ENCODE data around the gene NIT1.
A peak's percentile ranks its signal among the peaks of the same experiment; 100 is the strongest.

NIT1 gene

DNA sequence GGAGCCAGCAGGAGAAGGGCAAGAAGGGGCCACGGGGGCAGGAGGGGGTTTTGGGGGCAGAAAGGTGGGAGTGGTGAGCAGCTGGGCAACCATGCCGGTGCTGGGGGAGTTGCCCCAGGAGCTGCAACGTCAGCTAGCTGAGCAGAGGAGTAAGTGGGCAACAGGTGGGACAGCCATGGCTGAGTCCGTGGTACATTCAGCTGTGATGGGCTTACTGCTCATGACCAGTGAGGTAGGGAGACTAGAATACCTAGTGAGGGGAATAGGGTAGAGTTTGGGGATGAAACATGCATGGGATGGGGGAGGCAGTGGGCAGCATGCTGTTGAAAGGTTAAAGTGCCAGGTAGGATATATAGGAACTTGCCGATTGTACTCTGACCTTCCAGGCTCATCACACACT lies 43.7 kb downstream of the NIT1 start:
- no peak for TF ChIP-seq POLR2AphosphoS5 (IDR thresholded peaks at IDR 0.05; ENCODE audit: low read depth, low read length)
- no peak for TF ChIP-seq TAF1 (IDR thresholded peaks at IDR 0.05; ENCODE audit: borderline replicate concordance, low read depth, low read length)
- TF ChIP-seq POLR2A (IDR thresholded peaks at IDR 0.05; ENCODE audit: low read depth, low read length): no peak
- no peak for DNase-seq (ENCODE audit: insufficient read length)
- no peak for FAIRE-seq

DNA sequence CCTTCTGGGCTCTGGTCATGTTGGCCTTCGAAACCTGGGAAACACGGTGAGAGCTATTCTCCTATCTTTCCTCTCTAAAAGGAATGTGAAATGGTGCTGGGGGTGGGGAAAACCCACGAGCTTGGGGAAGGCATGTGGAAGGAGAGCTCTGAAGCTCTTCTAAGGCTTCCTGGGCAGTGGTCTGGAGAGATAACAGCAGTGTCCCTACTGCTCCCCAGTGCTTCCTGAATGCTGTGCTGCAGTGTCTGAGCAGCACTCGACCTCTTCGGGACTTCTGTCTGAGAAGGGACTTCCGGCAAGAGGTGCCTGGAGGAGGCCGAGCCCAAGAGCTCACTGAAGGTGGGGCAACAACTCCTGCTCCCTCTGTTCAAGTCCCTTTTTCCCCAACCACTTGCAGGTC lies 44.1 kb downstream of the NIT1 start:
- FAIRE-seq (no peak), DNase-seq (ENCODE audit: insufficient read length) (no peak)
- TF ChIP-seq POLR2AphosphoS5 (IDR thresholded peaks at IDR 0.05; ENCODE audit: low read depth, low read length): no peak
- TF ChIP-seq POLR2A (IDR thresholded peaks at IDR 0.05; ENCODE audit: low read depth, low read length): no peak
- no peak for TF ChIP-seq TAF1 (IDR thresholded peaks at IDR 0.05; ENCODE audit: borderline replicate concordance, low read depth, low read length)

DNA sequence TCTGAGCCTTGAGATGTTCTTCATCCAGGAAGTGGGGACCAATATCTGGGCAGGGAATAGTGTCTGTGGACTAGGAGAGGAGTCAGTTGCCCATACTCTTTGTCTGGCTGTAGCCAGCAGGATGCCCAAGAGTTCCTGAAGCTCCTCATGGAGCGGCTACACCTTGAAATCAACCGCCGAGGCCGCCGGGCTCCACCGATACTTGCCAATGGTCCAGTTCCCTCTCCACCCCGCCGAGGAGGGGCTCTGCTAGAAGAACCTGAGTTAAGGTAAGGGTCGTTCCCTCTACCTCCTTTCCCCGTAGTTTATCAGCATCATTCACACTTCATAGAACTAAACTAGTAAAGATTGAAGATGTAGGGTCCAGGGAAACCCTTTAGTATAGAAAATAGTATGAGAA lies 44.9 kb downstream of the NIT1 start:
- DNase-seq (ENCODE audit: insufficient read length): no peak
- no peak for TF ChIP-seq POLR2AphosphoS5 (IDR thresholded peaks at IDR 0.05; ENCODE audit: low read depth, low read length)
- no peak for TF ChIP-seq TAF1 (IDR thresholded peaks at IDR 0.05; ENCODE audit: borderline replicate concordance, low read depth, low read length)
- TF ChIP-seq POLR2A (IDR thresholded peaks at IDR 0.05; ENCODE audit: low read depth, low read length): no peak
- no peak for FAIRE-seq

DNA sequence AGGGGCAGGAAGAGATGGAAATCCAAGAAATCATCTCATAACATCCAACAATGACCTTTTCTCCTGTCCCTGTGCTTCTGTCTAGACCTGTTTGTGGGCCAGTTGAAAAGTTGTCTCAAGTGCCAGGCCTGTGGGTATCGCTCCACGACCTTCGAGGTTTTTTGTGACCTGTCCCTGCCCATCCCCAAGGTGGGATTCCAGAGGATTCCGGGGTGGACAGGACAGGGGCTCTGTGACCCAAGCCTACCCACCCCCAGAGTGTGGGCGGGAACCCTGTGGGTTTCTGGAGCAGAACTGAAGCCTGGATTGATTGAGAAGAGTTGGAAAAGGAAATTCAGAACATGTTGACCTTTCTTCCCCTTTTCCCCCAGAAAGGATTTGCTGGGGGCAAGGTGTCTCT lies 45.9 kb downstream of the NIT1 start:
- no peak for FAIRE-seq
- TF ChIP-seq POLR2AphosphoS5 (IDR thresholded peaks at IDR 0.05; ENCODE audit: low read depth, low read length): no peak
- no peak for TF ChIP-seq TAF1 (IDR thresholded peaks at IDR 0.05; ENCODE audit: borderline replicate concordance, low read depth, low read length)
- TF ChIP-seq POLR2A (IDR thresholded peaks at IDR 0.05; ENCODE audit: low read depth, low read length): no peak
- DNase-seq (ENCODE audit: insufficient read length): no peak

DNA sequence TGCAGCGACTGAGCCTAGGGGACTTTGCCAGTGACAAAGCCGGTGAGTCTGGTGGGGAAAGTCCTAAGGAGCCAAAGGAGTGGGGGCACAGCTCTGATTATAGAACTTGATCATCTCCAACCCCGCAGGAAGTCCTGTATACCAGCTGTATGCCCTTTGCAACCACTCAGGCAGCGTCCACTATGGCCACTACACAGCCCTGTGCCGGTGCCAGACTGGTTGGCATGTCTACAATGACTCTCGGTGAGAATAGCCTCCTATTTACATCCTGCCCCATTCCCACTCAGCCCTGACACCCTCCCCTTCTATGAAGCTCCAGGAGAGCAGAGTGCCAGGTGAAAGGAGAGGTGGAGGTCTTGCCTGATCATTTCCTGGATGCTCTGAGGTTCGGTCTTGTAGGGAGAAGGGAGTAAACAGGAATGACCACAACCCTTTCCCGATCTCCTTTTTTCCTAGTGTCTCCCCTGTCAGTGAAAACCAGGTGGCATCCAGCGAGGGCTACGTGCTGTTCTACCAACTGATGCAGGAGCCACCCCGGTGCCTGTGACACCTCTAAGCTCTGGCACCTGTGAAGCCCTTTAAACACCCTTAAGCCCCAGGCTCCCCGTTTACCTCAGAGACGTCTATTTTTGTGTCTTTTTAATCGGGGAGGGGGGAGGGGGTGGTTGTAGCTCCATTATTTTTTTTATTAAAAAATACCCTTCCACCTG lies 47.2 kb downstream of the NIT1 start:
- FAIRE-seq (no peak), DNase-seq (ENCODE audit: insufficient read length) (no peak)
- TF ChIP-seq POLR2A (IDR thresholded peaks at IDR 0.05; ENCODE audit: low read depth, low read length) (no peak), TAF1 (IDR thresholded peaks at IDR 0.05; ENCODE audit: borderline replicate concordance, low read depth, low read length) (no peak), POLR2AphosphoS5 (IDR thresholded peaks at IDR 0.05; ENCODE audit: low read depth, low read length) (no peak)

DNA sequence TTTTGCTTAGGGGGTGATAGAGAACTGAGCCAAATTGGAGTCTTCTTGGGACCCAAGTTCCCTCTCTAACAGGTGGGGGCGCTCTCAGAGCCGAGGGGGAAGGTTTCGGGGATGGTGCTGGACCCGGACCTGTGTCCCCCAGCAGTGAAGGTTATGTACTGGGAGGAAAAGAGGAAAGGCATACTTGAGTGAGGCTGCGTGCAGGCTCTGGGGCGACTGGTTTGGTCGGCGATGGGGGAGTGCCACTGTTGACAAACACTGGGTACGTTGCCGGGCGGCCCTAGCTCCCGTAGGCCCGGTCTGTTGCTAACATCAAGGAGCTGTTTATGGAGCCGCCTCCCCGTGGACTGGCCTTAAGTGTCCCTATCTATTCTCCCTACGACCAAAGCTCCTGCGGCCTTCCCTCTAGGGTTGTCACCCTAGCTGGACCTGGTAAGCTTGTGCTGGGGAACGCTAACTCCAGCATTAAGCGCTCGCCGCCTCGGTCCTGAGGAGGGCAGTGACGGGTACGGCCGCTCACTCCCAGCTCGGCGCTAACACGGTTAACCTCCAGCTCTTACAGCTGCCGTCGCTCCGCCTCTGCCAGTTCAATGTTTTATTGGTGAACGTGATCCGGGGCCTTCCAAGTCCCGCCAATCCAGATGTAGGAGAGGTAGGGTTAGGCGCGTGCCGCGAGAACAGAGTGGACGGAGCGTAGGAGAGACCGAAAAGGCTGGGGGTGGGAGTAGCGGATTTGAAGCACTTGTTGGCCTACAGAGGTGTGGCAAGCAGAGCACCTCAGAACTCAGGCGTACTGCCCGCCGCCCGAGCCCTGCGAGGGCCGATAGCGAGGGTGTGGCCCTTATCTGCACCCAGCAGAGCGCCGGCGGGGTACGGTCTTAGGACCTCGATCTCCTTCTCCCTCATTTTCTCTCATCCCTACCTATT lies 48.1 kb downstream of the NIT1 start, which contains the start of gene PPOX:
Gene PPOX (plus strand): TSS at position 685 of the 927 bp plus-strand sequence. CDS start 422 bp downstream, outside the sequence.
- DNase-seq (ENCODE audit: insufficient read length) (peak; percentile 86), FAIRE-seq (peak; percentile 97)
- TF ChIP-seq TAF1 (IDR thresholded peaks at IDR 0.05; ENCODE audit: borderline replicate concordance, low read depth, low read length) (peak; percentile 29; the same call in 1 of the 2 replicates), POLR2AphosphoS5 (IDR thresholded peaks at IDR 0.05; ENCODE audit: low read depth, low read length) (peak; percentile 88), POLR2A (IDR thresholded peaks at IDR 0.05; ENCODE audit: low read depth, low read length) (peak; percentile 94)

DNA sequence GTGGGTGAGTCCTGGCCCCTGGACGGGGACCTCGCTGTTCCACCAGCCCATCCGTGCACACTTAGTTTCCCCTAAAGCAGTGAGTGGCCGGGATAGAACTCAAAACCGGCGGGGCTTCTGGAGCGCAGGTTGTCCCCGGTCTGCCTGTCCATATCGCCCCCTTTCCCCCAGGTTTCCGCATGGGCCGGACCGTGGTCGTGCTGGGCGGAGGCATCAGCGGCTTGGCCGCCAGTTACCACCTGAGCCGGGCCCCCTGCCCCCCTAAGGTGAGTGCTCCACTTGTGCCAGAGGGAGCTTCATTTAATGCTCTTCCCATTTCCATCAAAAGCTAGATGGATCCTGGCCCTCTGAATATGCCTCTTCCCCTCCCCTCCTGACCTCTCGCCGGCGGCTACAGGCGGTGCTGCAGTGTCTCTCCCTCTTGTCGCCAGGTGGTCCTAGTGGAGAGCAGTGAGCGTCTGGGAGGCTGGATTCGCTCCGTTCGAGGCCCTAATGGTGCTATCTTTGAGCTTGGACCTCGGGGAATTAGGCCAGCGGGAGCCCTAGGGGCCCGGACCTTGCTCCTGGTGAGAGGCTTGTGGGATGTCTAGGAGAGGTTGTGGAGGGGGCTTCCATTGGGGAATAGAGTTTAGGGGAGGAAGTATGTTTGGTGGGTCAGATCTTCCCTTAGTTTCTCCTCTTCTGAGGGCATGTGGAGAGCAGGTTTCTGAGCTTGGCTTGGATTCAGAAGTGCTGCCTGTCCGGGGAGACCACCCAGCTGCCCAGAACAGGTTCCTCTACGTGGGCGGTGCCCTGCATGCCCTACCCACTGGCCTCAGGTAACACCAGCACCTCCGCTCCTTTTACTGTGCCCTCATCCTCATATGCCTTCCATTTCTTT lies 49.0 kb downstream of the NIT1 start:
- FAIRE-seq: no peak
- TF ChIP-seq POLR2A (IDR thresholded peaks at IDR 0.05; ENCODE audit: low read depth, low read length) (no peak), POLR2AphosphoS5 (IDR thresholded peaks at IDR 0.05; ENCODE audit: low read depth, low read length) (no peak), TAF1 (IDR thresholded peaks at IDR 0.05; ENCODE audit: borderline replicate concordance, low read depth, low read length) (no peak)
- no peak for DNase-seq (ENCODE audit: insufficient read length)

DNA sequence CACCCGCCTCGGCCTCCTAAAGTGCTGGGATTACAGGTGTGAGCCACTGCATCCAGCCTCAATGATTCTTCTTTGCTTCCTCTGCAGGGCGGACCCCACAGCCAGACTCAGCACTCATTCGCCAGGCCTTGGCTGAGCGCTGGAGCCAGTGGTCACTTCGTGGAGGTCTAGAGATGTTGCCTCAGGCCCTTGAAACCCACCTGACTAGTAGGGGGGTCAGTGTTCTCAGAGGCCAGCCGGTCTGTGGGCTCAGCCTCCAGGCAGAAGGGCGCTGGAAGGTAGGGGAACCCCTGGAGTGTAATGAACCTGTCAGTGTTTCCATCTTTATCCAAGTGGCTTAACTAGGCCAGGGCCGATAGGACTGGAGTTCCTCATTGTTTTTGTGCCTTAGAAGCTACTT lies 51.0 kb downstream of the NIT1 start:
- no peak for TF ChIP-seq POLR2AphosphoS5 (IDR thresholded peaks at IDR 0.05; ENCODE audit: low read depth, low read length)
- no peak for TF ChIP-seq TAF1 (IDR thresholded peaks at IDR 0.05; ENCODE audit: borderline replicate concordance, low read depth, low read length)
- no peak for TF ChIP-seq POLR2A (IDR thresholded peaks at IDR 0.05; ENCODE audit: low read depth, low read length)
- no peak for DNase-seq (ENCODE audit: insufficient read length)
- FAIRE-seq: no peak
